Choroid plexus epithelial cell (primary cell): ENCODE measurements around the gene ABR.

Experiments
- DNase-seq: peaks from one replicate; pipeline ENCODE4 v3.0.0-alpha.2; 2010; ENCODE audit warnings: low read depth
- H3K4me3 ChIP-seq: 2 replicates; pipeline ENCODE4 v1.5.1; 2011; ENCODE audit warnings: low read depth, mild to moderate bottlenecking, control low read depth, low read length, moderate library complexity
- TF ChIP-seq, protein P1 (sequence below): conservative IDR thresholded peaks from 2 replicates; pipeline ENCODE4 v1.5.1; 2011; ENCODE audit warnings: low read depth, mild to moderate bottlenecking, control low read depth, inconsistent platforms, low read length, moderate library complexity

The ABR gene

DNA sequence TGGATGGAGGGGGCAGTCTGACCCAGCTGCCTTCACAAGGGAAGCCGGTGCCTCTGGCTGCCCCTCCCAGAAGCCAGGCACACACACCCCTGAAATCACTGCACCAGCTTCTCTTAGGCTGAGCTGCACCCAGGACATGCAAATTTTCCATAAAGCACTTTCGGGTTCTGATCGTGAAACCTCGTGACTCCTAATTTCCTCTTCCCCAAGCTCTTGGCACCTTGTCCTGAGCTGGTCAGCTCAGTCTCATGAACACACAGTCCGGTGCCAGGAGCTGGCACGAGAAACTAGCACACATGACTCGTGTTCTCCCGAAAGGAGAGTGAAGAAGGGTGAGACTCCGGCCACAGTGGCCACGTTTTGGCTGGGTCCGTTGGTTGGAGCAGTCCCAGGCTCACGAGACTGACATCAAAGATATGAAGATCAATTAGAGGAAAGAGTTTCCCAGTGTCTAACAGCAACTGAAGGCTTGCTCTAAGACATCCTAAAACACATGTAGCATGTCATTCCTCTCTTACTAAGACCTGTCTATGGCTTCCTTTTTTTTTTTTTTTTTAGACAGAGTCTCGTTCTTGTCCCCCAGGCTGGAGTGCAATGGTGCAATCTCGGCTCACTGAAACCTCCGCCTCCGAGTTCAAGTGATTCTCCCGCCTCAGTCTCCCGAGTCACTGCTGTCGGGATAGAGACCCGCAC lies 9.2 kb upstream of the ABR start:
- DNase-seq: no peak
- H3K4me3 ChIP-seq: no peak overlapping the region

DNA sequence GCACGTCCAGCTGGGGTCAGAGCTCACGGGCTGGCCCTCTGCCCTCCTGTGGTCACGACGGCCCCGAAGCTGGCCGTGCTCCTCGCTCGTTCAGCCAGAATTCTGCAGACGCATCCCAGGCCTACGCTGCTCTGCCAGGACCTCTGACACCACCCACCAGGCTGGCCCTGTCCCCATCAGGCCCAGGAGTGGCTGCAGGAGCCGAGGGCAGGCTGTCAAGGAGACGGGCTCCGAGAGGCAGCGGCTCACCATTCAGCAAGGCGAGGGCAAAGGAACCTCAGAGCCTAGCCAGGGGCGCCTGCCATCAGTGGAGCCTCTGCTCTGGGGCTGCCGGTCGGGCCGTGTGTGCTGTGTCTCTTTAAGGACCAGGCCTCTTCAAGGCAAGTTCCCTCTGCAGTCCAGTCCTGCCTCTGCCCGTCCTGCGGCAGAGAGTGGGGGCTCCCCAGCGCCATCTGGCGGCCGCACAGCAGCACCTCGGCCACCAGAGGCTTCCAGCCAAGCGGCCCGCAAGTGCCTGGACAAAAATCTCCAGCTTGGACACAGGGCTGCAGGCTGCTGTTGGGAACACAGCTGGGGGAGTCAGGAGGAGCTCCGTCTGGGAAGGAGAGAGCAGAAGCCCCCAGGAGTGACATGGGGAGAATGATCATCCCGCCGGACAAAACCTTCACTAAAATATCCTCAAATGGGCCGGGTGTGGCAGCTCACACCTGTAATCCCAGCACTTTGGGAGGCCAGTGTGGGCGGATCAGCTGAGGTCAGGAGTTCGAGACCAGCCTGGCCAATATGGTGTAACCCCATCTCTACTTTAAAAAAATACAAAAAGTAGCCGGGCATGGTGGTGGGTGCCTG lies 7.4 kb upstream of the ABR start:
- DNase-seq: peak; percentile 93
- H3K4me3 ChIP-seq: peak overlapping the region; percentile 27
- TF ChIP-seq, protein P1, sequence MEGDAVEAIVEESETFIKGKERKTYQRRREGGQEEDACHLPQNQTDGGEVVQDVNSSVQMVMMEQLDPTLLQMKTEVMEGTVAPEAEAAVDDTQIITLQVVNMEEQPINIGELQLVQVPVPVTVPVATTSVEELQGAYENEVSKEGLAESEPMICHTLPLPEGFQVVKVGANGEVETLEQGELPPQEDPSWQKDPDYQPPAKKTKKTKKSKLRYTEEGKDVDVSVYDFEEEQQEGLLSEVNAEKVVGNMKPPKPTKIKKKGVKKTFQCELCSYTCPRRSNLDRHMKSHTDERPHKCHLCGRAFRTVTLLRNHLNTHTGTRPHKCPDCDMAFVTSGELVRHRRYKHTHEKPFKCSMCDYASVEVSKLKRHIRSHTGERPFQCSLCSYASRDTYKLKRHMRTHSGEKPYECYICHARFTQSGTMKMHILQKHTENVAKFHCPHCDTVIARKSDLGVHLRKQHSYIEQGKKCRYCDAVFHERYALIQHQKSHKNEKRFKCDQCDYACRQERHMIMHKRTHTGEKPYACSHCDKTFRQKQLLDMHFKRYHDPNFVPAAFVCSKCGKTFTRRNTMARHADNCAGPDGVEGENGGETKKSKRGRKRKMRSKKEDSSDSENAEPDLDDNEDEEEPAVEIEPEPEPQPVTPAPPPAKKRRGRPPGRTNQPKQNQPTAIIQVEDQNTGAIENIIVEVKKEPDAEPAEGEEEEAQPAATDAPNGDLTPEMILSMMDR: peak; percentile 97

More for the DNA sequence above, 9.2 kb upstream of the ABR start:
- TF ChIP-seq, protein P1: no peak

DNA sequence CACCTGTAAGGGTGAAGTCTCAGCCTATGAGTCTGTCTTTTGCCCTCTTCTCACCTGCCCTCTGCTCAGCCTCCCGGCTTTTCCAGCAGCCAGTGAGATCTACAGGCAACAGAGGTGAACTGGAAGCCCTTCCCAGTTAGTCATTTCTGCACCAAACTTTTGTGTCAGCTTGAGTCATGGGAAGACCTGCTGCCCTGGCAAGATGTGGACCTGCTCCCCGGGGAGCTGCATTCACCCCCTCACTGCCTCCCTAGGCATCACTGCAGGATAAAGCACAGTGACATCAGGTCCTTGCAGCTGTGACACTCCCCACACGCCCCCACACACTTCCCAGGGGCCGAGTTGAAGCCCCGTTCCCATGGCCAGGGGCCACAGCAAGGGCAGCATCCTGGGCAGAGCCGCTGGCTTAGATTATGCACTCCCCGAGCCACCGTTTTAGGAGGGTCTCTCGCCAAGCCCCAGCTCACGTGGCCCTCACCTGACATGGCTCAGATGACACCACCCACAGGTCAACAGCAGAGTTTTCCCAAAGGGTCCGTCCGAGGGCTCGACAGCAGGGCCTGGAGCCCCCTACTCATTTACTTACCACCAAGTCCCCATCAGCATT lies 6.5 kb upstream of the ABR start:
- TF ChIP-seq, protein P1: no peak
- no peak overlapping the region for H3K4me3 ChIP-seq
- peak; percentile 36 for DNase-seq

DNA sequence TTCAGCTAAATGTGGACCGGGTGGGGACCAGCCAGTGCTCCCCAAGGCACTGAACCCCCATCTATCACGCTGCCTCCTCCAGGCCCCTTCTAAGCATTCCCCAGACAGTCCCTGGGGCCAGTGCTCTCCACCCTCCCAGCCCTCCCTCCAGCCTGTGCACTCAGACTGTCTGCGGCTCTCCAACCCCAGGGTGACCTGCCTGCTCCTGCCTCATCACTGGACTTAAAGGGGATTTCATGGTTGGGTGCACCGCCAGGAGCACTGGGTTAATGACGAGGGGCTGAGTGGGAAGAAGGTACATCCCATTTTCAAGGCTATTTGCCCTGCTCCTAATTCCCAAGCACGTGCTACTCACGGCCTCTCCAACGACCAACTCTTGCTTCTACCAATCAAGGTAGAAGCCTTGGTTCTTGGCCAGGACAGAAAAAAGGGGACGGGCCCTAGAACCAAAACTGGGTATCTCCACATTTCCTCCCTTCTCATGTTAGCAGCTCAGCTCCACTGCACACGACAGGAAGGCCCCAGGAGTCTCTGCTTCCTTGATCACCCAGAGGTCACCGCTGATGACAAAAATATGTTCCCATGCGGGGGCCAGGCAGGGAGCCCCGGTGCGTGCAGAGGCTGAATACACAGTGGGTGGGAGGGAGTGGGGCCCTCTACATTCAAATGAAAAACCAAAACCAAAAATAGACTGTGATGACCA lies 3.5 kb upstream of the ABR start:
- TF ChIP-seq, protein P1: no peak
- no peak overlapping the region for H3K4me3 ChIP-seq
- DNase-seq: no peak

DNA sequence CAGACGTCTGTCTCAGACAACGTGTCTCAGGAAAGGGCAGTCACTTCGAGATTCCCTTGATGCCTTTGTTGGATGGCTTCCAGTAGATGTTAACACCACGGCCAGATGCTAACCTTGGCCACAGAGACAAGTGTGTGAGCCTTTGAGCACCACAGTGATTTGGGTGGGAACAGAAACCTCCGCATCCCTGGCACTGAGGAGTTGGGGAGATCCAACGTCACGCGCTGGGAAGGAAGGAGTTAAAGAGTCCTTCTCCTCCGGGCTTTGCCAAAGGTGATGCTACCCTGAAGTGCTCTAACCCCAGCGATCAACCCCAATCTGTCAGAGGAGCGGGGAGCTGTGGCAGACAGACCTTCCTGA lies 3.0 kb upstream of the ABR start:
- TF ChIP-seq, protein P1: no peak
- no peak overlapping the region for H3K4me3 ChIP-seq
- DNase-seq: peak; percentile 37

DNA sequence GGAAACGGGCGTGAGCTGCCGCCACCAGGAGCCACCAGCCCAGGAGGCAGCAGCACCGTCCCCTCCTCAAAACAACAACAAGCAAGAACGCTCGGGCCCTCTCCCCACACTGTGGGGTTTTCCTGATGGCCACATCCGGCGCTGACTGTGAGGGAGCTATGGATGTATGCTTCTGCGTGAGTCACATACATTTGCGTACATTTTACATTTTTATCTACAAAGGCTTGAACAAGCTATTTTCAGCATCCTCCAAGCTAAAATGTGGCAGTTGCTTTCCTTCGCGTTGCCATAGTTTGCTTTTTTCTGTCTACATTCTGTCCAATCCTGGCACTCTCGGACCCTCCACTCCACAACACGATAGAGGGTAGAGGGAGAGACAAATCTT lies 2.0 kb upstream of the ABR start:
- TF ChIP-seq, protein P1: no peak
- peak; percentile 72 for DNase-seq
- H3K4me3 ChIP-seq: no peak overlapping the region
